ENCODE measurements around the gene KCNK15.
"Not testable (repeated sequence)": the region's sequence is repeated elsewhere in the genome, so short reads cannot be mapped to it uniquely, and the experiment has no call there.

The KCNK15 gene

DNA sequence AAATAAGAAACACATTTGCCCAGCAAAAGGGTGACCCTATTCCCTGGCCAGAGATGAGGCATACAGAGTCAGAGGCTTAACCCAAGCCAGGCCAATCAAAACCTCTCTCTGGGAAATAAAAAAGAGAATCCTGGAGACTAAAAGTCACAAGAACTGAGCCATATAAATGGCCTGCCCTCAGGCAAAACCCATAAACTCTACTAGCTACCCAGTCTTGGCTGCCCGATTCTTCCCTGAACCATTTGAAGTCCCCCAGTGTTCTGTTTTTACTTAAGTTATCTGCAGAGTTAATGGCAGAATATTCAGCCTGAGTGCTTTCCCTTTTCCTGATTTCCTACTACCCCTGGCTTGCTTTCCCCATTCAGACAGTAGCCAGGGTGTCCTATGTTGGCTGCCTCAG, 13.9 kb downstream of the KCNK15 start:
- no peak for DNase-seq

DNA sequence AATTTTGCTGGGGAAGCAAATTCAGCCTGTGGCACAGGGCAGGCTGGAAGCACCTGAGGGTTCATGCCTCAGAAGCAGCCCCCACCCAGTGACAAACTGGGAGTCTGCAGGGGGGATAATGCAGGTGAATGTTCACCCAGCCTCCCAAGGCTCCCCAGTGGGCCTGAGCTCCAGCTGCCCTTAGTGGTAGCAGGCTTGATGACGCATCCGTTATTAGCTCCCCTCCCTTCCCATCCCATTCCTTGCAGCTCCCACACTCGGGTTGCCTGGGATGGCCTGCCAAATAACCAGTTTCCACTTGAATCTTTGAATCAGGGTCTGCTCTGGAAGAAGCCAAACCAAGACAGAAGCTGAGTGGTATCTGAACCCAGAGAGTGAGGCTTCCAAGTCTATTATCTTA, 15.8 kb downstream of the KCNK15 start:
- DNase-seq, result no peak

DNA sequence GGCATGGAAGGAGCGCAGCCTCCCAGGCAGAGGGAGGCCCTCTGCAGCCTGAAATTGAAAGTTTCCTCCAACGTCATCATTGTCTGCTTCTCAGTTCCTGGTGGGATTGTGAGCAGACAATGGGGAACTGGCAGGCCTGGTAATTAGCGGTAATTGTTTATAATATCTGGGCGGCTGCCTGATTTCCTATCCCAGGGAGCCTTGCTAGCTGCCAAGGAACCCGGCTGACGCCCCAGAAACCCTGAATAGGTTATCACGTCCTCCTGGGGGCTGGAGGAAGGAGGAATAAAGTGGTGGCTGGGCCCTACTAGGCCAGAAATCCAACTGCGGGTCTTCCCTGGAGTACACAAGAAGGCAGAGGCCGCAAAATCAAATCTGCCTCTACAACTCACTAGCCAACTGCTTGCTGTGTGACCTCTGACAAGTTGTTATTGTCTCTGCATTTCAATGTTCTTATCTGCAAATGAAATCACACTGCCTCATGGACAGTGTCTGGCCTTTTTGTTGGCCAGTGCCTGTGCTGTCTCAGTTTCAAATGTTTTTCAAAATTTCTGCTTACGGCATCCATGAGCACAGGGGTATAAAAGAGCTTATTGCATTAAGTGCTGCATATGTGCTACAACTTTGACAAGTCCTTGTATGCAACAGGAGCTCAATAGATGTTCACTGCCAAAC, 16.9 kb downstream of the KCNK15 start:
- no peak for DNase-seq

DNA sequence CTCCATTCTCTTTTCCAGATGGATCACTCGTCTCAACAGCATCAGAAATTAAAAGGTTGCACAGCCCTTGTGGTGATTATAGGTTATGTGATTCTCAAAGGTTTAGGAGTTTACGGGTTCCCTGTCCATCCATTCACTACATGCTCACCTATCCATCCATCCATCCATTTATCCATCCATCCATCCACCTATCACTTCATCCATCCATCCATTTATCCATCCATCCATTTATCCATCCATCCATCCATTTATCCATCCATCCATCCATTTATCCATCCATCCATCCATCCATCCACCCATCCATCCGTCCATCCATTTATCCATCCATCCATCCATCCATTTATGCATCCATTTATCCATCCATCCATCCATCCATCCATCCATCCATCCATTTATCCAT, 18.1 kb downstream of the KCNK15 start:
- DNase-seq, result not testable (repeated sequence)

DNA sequence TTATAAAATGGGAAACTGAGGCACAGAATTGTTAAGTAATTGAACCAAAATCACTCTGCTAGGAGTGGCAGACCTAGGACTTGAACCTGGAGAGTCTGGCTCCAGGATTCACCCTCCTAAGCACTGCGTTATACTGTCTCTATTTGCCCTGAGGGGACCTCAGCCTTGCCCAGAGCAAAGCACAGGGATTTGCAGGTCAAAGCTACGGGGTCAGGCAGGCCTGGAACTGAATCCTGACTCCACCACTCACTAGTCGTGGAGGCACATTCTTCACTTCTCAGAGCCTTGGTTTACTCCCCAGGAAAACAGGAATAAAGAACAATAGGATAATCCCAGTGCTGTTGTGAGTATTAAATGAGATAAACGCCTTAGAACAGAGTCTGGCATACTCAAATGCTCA, 19.4 kb downstream of the KCNK15 start:
- DNase-seq, result no peak

DNA sequence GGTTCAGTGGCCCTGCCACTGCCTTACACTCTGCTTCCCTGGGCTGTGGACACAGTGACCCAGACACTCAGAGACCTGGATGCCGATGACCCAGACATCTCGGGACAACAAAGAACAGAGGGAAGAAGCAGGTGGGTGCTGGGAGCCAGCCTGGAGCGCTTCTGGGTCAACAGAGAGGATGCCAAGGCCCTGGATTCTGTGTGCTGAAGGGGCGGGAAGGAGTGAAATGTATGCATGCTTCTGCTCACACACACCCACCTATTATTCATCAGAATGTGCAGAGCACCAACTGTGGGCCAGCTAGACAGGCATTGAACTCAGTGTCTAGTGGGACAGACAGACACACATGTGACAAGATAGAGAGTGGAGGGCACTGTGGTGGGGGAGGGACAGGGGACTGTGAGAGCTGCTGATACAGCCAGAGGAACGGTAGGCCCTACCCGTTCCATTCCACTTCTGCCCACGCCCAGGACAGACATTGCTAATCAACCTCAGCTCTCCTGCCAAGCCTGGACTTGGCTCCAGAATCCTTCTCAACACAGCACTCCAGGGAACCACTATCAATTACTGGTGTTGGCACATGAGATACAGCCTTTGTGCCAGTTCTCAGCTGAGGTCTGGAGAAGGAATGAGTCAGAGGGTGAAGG, 20.2 kb downstream of the KCNK15 start:
- DNase-seq, result no peak

DNA sequence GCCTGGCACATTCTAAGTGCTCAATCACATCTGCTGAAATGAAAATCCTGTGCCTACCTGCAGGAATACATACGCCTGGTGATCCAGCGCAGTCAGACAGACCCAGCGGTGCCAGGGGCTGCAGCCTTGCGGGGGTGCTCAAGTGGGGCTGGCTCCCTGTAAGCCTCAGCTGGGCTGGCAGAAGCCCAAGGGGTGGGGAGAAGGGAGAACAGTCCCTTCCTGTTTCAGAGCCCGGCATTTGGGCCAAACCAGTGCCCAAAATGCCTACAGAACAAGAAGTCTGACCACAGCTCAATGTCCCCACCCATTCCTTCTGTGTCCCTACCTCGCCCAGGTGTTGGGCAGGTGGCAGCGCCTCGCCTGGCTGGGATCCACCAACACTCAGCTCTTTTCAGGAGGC, 22.6 kb downstream of the KCNK15 start:
- no peak for DNase-seq

DNA sequence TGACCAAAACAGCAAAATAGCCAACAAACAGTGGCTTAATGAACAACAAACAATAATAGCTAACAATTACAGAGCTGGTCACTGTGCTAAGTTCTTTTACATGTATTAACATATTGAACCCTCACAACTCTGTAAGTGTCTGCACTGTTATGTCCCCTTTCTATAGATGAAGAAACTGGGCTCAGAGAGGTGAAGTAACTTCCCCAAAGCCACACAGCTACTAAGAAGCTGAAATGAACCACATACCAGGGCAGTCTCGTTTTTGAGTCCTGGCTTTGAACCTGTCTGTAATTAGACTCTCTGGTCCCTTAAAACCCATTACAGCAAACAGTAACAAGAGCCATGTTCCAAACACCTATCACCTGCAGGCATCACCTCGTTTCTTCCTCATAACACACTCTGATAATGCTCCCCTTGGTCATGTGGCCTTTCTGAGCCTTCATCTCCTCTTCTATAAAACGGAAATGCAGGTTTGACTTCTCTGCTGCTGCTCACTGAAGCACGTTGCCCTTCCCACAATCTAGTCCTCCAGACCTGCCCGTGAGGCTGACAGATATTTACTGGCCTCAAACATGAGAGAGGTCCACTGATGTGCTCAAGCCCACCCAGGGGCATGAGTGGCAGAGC, 23.3 kb downstream of the KCNK15 start:
- no peak for DNase-seq

DNA sequence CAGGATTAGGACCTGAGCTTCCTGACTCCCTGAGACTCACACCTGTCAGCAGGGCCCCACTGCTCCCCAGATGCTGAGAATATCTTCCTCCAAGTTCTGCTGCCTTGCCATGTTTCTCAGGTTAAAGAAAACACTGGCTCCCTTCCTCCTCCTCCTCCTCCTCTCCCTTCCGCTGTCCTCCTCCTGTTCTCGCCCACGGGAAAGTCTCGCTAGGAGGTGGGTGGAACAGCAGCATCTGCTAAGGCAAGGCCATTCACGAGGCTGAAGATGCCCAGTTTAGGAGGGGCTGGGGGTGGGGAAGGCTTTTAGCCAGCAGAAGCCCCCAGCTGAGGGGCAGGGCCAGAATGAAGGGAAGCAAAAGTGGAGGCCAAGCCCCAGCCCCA, 23.8 kb downstream of the KCNK15 start:
- DNase-seq, result no peak

DNA sequence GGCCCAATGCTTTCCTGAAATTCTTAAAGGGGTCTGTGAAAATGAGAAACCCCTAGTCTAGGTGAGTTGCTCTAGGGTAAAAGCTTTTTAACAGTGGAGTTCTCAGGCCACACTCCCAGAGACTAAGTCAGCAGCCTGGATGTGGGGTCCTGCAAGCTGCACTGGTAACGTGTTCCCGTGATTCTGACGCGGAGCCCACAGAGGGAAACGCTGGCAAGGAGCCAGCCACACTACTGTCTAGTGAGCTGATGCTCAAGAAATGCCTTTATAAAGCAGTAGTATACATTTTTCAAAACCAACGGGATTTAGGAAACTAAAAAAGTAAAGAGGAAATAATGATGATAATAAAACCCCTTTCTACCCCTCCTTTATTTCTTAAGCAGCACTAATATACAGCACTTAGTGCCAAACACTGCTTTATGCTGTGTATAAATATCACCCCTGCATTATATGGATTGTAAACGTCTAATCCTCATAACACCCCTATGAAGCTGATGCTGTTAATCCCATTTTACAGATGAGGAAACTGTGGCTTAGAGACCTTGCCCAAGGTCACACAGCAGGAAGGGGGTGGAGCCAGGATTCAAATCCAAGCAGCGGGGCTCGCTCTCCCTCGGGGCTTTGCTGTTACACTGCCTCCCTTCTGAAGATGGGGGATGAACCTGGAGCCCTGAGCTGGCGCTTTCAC, 25.0 kb downstream of the KCNK15 start:
- DNase-seq, result no peak

DNA sequence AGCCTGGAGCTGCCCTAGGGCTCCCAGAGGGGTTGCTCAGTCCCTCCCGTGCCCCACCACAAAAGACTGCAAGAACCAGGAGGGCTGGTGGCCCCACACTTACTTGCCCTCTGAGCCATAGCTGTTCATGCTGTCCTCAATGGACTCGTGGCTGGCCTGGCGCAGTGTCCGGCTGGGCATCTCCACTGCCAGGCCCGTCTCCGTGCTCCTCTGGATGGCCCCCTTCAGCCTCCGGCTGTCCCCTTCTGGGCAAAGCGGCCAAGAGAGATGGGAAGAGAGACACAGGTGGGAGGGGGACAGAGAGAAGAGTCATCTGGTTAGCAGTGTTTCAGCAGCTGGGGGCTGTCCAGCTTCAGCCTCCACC, 25.5 kb downstream of the KCNK15 start:
- no peak for DNase-seq

DNA sequence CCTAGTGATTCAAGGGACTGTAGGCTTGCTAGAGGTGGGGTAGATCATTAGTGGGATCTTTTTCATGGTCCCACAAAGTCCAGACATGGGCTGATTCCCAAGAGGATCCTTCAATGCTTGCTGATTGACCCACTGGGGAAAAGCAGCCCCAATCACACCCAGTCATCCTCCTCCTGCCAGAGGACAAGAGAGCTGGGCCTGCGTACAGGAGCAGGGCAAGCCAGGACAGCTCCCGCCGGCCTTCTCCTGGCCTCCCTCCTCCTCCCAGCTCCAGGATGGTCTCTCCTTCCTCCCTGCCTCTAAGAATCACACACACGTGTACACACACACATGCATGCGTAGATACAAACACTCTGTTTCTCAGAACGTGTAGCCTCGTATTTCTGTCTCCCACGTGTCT, 27.0 kb downstream of the KCNK15 start:
- DNase-seq, result no peak

DNA sequence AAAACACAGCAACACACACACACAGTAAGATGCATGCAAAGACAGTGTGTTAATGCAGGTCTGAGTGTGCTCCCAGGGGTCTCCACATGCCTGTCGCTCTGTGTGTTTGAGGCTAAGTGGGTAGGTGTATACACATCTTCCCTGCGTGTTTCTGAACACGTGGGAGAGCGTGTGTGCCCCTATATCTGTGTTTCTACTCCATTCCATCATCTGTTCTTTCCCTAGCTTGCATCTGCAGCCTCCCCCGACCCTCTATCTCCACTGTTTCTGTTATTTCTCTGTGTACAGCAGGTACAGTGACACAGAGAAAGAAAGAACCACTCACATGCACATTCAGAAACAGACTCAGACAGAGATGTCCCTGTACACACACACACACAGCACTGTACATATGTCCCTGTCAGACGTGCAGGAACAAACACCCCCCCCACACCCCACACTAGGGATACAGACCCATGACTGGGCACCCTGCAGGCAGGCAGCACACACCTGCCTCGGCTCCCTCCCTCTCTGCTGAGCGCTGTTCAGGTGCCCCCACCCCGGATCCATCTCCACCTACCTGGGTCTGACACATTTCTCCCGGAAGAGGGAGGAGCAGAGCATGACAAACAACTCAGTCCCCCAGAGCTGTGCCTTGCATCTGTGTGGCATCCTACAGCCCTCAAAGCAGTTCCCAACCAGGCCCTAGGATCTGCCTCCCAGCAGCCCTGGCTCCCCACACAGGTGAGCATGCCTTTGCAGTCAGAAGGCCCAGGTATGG, 27.6 kb downstream of the KCNK15 start:
- no peak for DNase-seq

DNA sequence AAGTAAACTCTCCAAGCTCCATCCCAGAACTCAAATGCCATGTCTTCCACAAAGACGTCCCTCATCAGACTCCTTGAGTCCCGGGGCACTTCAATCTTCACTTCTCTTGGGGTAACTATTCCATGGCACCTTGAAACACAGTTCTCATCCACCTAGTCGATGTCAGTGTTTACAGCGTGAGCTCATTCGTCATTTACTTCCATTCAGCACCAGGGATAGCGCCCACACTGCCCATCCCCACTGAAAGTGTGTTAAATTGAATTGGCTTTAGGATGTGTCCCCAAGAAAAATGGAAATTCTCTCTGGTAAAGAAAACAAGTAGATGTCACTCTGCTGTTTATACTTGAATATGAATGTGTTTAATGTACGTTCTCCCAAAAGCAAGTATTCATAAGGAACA, 31.3 kb downstream of the KCNK15 start:
- DNase-seq, result no peak

DNA sequence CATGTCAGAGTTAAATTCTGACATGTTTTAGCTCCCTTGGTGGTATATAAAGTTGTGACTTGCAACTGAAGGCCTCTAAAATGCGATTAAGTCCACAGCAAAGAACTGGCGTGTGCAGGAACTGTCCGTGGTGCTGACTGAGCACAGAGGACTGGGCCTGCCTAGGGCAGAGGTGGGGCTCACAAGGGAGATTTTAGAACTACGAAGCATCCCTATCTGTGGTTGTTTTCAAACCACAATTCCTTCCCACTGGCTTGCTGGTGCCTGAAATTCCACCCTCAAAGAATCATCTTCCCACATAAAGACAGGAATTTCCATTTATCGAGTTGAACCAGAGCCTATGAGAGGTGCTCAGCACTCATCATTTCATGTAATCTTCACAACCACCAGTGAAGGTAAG, 34.6 kb downstream of the KCNK15 start:
- peak; percentile 4 for DNase-seq

DNA sequence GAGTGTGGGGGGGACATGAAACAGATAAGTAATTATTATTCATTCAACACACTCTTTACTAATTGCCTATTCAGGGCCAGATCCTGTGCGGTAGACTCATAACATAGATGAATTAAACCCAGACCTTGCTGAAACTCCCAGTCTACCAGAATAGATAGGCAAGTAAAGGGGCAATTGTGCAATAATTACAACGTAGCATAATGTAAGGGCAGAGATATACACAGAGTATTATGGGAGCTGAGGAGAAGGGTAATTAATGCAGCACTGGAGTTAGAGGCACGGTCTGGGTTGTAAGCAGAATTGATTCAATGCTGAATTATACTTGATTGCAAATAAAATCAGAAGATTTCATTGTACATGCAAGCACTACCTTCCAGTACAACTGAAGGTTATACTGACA, 35.5 kb downstream of the KCNK15 start:
- DNase-seq, result no peak

DNA sequence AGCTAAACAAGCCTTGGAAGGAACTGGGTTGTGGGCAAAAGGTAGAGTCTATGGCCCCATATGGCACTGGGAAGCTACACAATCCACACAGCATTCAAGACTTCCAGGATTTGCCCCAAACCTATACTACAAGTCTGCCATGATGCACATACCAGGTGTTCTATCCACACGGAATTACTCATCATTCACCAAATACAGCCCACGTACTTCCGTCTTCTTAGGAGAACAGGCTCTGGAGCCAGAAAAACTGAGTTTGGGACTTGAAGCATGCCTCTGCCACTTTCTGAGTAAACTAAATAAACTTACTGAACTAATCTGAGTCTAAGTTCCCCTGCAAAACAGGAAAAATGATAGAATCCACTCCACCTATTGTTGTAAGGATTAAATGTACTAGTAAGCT, 36.1 kb downstream of the KCNK15 start:
- no peak for DNase-seq

DNA sequence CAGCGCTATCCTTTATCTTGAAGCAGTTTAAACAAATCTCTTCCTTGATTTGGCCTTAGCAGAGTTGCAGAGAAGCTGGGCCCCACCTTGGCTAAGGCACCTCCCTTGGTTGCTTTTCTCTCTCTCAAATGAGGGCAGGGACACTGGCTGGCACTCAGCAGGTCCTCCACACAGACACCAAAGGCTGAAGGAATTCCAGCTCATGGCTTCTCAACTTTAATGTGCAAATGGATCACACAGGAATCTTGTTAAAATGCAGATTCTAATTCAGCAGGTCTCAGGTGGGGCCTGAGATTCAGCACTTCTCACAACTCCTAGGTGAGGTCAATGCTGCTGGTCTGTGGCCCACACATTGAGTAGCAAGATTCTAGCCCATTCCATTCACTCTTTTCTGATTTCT, 39.0 kb downstream of the KCNK15 start:
- no peak for DNase-seq

DNA sequence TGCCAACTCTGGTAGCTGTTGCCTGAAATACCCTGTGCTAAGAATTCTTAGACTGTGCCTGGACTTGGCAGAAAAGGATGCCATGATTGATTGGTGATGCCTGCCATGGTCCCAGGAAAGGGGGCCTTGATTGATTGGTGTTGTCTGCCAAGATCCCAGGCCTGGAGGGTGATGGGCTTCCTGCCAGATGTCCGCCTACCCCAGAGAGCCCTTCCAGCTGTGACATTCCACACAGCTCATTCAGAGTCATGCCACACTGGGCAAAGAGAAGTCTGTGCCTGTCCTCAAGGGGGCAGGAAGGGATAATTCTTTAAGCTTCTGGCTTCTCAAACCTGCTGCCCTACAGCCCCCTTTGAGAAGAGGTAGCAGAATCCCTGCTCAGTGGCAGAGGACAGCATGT, 40.1 kb downstream of the KCNK15 start:
- no peak for DNase-seq

DNA sequence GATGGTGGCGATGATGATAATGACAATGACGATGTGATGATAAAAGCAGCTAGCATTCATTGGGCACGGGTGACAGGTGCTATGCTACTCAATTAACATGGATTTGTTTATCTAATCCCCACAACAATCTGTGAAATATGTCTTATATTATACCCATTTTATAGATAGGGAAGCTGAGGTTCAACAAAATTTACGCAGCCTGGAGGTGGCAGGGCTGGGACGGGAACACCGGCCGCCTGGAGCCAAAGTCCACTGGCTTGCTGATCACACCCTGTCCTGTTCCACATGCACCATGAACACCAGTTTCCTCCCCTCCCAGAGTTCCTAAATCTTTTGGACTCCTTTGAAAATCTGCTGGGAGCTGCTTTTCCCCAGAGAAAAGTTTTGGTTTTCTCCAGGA, 41.6 kb downstream of the KCNK15 start:
- no peak for DNase-seq

DNA sequence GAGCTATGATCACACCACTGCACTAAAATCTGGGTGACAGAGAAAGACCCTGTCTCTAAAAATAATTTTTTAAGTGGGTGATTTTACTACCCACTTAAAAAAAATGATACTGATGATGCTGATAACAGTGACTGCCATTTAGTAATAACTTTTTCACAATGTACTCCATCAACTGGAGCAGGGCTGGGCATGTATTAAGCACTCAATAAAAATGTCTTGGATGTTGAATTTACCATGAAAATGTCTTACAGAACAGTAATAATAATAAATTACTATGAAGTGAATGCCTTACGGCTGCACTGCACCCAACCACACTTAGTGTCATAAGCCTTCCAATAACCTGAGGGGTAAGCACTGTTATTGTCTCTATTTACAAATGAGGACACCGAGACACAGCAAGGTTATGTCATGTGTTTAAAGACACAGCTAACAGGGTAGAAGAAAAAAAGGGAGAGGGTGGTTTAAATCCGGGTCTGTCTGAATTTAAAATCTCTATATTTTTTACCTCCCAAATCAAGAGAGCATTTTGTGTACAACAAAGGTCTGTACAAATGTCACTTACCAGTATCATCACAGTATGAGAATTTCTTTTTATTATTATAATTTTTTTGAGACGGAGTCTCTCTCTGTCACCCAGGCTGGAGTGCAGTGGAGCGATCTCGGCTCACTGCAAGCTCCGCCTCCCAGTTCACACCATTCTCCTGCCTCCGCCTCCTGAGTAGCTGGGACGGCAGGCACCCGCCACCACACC, 43.2 kb downstream of the KCNK15 start:
- no peak for DNase-seq

DNA sequence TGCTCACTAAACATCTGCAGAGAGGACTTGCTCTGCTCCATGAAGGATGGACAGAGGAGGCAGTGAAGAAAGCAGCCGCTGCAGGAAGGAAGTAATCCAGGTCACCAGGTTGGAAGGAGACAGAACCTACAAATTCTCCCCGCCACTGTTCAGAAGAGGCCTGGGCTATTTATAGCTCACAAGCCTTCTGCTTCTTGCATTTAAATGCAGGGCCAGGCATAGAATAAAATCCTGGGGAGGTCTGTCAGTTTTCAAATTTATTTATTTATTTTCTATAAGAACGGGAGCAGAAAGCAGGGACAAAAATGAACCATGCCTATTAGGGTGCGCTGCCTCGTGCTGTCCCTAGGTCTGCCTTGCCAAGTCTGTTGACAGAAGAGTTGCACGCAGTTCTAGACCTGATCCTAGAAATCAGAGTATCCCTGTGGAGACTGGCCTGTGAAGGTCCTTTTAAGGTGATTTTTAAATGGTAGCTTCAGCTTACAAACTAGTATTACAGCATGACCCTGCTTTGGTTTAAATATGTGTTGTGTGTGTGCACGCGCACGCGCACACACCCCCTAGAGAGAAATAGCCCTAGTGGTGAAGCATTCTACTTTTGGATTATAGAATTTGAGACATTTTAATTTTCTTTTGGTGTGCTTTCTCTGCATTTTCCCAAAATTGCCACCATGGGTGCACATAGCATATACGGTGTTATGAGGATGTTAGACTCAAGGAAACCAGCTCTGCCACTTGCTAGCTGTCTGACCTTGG, 45.2 kb downstream of the KCNK15 start:
- no peak for DNase-seq
